SJSA1 (cell line): ENCODE measurements around the gene CYSTM1. TPM values are rescaled to one million over a fixed set of nuclear protein-coding genes. Genes with fewer than 3 reads are reported as not detected.
A peak's percentile ranks its signal among the peaks of the same experiment; 100 is the strongest.
"Not testable (repeated sequence)": the region's sequence is repeated elsewhere in the genome, so short reads cannot be mapped to it uniquely, and the experiment has no call there.

ENCODE experiments used
- DNase-seq, 2 experiments: peaks; one replicate each; pipeline ENCODE4 v3.0.0-alpha.2; 2015 to 2020; ENCODE audit warnings: low spot score in 2 of 2, low read depth in 1 of 2
- H3K27ac ChIP-seq: fragments of 250-450 bp; sonication (Bioruptor Pico); 2 replicates; pipeline ENCODE4 v1.5.1; 2020; ENCODE audit warnings: mild to moderate bottlenecking, moderate library complexity
- H3K27me3 ChIP-seq: fragments of 250-450 bp; sonication (Bioruptor Pico); replicated peaks from 2 replicates; pipeline ENCODE4 v1.5.1; 2020; ENCODE audit warnings: mild to moderate bottlenecking, moderate library complexity
- H3K36me3 ChIP-seq: fragments of 250-450 bp; sonication (Bioruptor Pico); 2 replicates; pipeline ENCODE4 v1.5.1; 2020; ENCODE audit warnings: mild to moderate bottlenecking
- H3K4me1 ChIP-seq: fragments of 250-450 bp; sonication (Bioruptor Pico); replicated peaks from 2 replicates; pipeline ENCODE4 v1.6.1; 2021; ENCODE audit warnings: mild to moderate bottlenecking
- H3K4me3 ChIP-seq: fragments of 250-450 bp; sonication (Bioruptor Pico); 2 replicates; pipeline ENCODE4 v1.5.1; 2020; ENCODE audit warnings: mild to moderate bottlenecking
- H3K9me3 ChIP-seq: fragments of 250-450 bp; sonication (Bioruptor Pico); replicated peaks from 2 replicates; pipeline ENCODE4 v1.5.1; 2020; ENCODE audit warnings: mild to moderate bottlenecking
- total RNA-seq: library from RNA; depleted of rRNA; stranded (reverse); fragments of >200 nt; shearing (Covaris generic); gene quantifications from 2 replicates; pipeline ENCODE4 v1.2.3, GENCODE V29; 2014

Gene CYSTM1
- total RNA-seq, 1 experiment from 2014 or later, result 17.5 TPM

GRCh38 chr5:140153905-140154304 is 21.1 kb upstream of the CYSTM1 start:
- no peak overlapping the region for H3K4me3 ChIP-seq
- no peaks in the 10 kb centered on the region for H3K36me3 ChIP-seq
- 0 out of 2 replicates have a peak, but pooled peaks cover 6% of the 10 kb centered on the region for H3K4me1 ChIP-seq
- no peaks in the 10 kb centered on the region for H3K27me3 ChIP-seq
- no peak for DNase-seq
- no peaks in the 10 kb centered on the region for H3K9me3 ChIP-seq
- no peak overlapping the region for H3K27ac ChIP-seq

GRCh38 chr5:140154710-140155381 is 20.1 kb upstream of the CYSTM1 start:
- not testable (repeated sequence) for H3K4me3 ChIP-seq, H3K36me3 ChIP-seq, H3K27me3 ChIP-seq, H3K27ac ChIP-seq, H3K9me3 ChIP-seq, DNase-seq, H3K4me1 ChIP-seq

GRCh38 chr5:140157032-140157781 is 17.8 kb upstream of the CYSTM1 start:
- peak; percentile 86 to 89 for DNase-seq
- peak overlapping the region; percentile 9 for H3K4me3 ChIP-seq
- no peaks in the 10 kb centered on the region for H3K27me3 ChIP-seq
- no peak overlapping the region for H3K27ac ChIP-seq
- no peaks in the 10 kb centered on the region for H3K36me3 ChIP-seq
- no peaks in the 10 kb centered on the region for H3K9me3 ChIP-seq
- H3K4me1 ChIP-seq, result 0 out of 2 replicates have a peak, but pooled peaks cover 6% of the 10 kb centered on the region

GRCh38 chr5:140159014-140159927 is 15.7 kb upstream of the CYSTM1 start:
- Histone ChIP-seq H3K4me3 (no peak overlapping the region), H3K9me3 (no peaks in the 10 kb centered on the region), H3K27ac (no peak overlapping the region), H3K36me3 (no peaks in the 10 kb centered on the region), H3K4me1 (0 out of 2 replicates have a peak, but pooled peaks cover 6% of the 10 kb centered on the region), H3K27me3 (no peaks in the 10 kb centered on the region)
- no peak for DNase-seq

- DNase-seq, result no peak
- Histone ChIP-seq H3K27ac (no peak overlapping the region), H3K4me3 (no peak overlapping the region), H3K4me1 (0 out of 2 replicates have a peak, but pooled peaks cover 3% of the 10 kb centered on the region), H3K36me3 (no peaks in the 10 kb centered on the region), H3K9me3 (no peaks in the 10 kb centered on the region), H3K27me3 (no peaks in the 10 kb centered on the region)
Observed at GRCh38 chr5:140162275-140162674, 12.7 kb upstream of the CYSTM1 start.

GRCh38 chr5:140162781-140163180 is 12.2 kb upstream of the CYSTM1 start:
- no peaks in the 10 kb centered on the region for H3K4me1 ChIP-seq
- no peaks in the 10 kb centered on the region for H3K36me3 ChIP-seq
- no peak overlapping the region for H3K27ac ChIP-seq
- H3K27me3 ChIP-seq, result no peaks in the 10 kb centered on the region
- no peak for DNase-seq
- no peaks in the 10 kb centered on the region for H3K9me3 ChIP-seq
- no peak overlapping the region for H3K4me3 ChIP-seq

- no peak for DNase-seq
- no peaks in the 10 kb centered on the region for H3K36me3 ChIP-seq
- H3K4me1 ChIP-seq, result no peaks in the 10 kb centered on the region
Observed at GRCh38 chr5:140165101-140165922, 9.7 kb upstream of the CYSTM1 start.

GRCh38 chr5:140165923-140166270 is 9.1 kb upstream of the CYSTM1 start:
- Histone ChIP-seq H3K27ac (no peak overlapping the region), H3K4me1 (no peaks in the 10 kb centered on the region), H3K27me3 (no peaks in the 10 kb centered on the region), H3K9me3 (no peaks in the 10 kb centered on the region), H3K4me3 (no peak overlapping the region), H3K36me3 (no peaks in the 10 kb centered on the region)
- DNase-seq, result no peak

More at GRCh38 chr5:140165101-140165922, 9.7 kb upstream of the CYSTM1 start:
- Histone ChIP-seq H3K27ac (no peak overlapping the region), H3K4me3 (no peak overlapping the region), H3K9me3 (no peaks in the 10 kb centered on the region), H3K27me3 (no peaks in the 10 kb centered on the region)

GRCh38 chr5:140166911-140167310 is 8.1 kb upstream of the CYSTM1 start:
- H3K27me3 ChIP-seq, result no peaks in the 10 kb centered on the region

GRCh38 chr5:140168371-140168770 is 6.6 kb upstream of the CYSTM1 start:
- Histone ChIP-seq H3K36me3 (no peaks in the 10 kb centered on the region), H3K27ac (no peak overlapping the region), H3K4me1 (no peaks in the 10 kb centered on the region), H3K4me3 (no peak overlapping the region), H3K9me3 (no peaks in the 10 kb centered on the region), H3K27me3 (no peaks in the 10 kb centered on the region)
- no peak for DNase-seq

More at GRCh38 chr5:140166911-140167310, 8.1 kb upstream of the CYSTM1 start:
- Histone ChIP-seq H3K36me3 (no peaks in the 10 kb centered on the region), H3K9me3 (no peaks in the 10 kb centered on the region), H3K27ac (no peak overlapping the region), H3K4me3 (no peak overlapping the region), H3K4me1 (no peaks in the 10 kb centered on the region)
- DNase-seq, result no peak

GRCh38 chr5:140169410-140169809 is 5.6 kb upstream of the CYSTM1 start:
- no peak for DNase-seq
- Histone ChIP-seq H3K4me3 (no peak overlapping the region), H3K27ac (no peak overlapping the region), H3K27me3 (no peaks in the 10 kb centered on the region), H3K36me3 (no peaks in the 10 kb centered on the region), H3K4me1 (peaks cover under 1% of the 10 kb centered on the region), H3K9me3 (no peaks in the 10 kb centered on the region)

- DNase-seq, result no peak
- Histone ChIP-seq H3K4me3 (no peak overlapping the region), H3K4me1 (peaks cover 12% of the 10 kb centered on the region), H3K9me3 (no peaks in the 10 kb centered on the region), H3K36me3 (no peaks in the 10 kb centered on the region; the same call in 1 of the 2 replicates), H3K27ac (no peak overlapping the region), H3K27me3 (no peaks in the 10 kb centered on the region)
Observed at GRCh38 chr5:140172483-140172882, 2.5 kb upstream of the CYSTM1 start.

- no peak for DNase-seq
- Histone ChIP-seq H3K4me3 (no peak overlapping the region), H3K36me3 (no peaks in the 10 kb centered on the region; the same call in 1 of the 2 replicates), H3K4me1 (peaks cover 12% of the 10 kb centered on the region), H3K27ac (no peak overlapping the region), H3K9me3 (no peaks in the 10 kb centered on the region), H3K27me3 (no peaks in the 10 kb centered on the region)
Observed at GRCh38 chr5:140174014-140174413, 974 bp upstream of the CYSTM1 start.
